GM23338 (cell line): ENCODE data around the gene STAB2. TPM values are rescaled to one million over a fixed set of nuclear protein-coding genes. Genes with fewer than 3 reads are reported as not detected.

Experiments
- ATAC-seq: fragments of 200-7000 bp; cut with Tn5 transposase; 3 replicates; pipeline ENCODE4 v1.9.1; 2020
- DNase-seq: peaks from one replicate; pipeline ENCODE4 v3.0.0-alpha.2; 2015; ENCODE audit warnings: low spot score
- H2AFZ ChIP-seq: fragments of 200-600 bp; sonication (generic); 2 replicates; pipeline ENCODE4 v1.8.0; 2016; ENCODE audit warnings: antibody characterized with exemption, mild to moderate bottlenecking, moderate library complexity
- H3F3A ChIP-seq: fragments of 200-600 bp; sonication (generic); replicated peaks from 2 replicates; pipeline ENCODE4 v1.8.0; 2017; ENCODE audit warnings: antibody characterized with exemption, mixed run types, low read depth
- H3K27ac ChIP-seq: fragments of 200-600 bp; sonication (generic); 2 replicates; pipeline ENCODE4 v1.6.1; 2016; ENCODE audit warnings: low read depth
- H3K27me3 ChIP-seq: fragments of 200-600 bp; sonication (generic); 2 replicates; pipeline ENCODE4 v1.8.0; 2016; ENCODE audit warnings: mild to moderate bottlenecking, mixed run types, moderate library complexity; ENCODE audit not compliant: insufficient read depth
- H3K36me3 ChIP-seq: fragments of 200-600 bp; sonication (generic); 2 replicates; pipeline ENCODE4 v1.8.0; 2016; ENCODE audit warnings: mild to moderate bottlenecking; ENCODE audit not compliant: insufficient read depth
- H3K4me1 ChIP-seq: fragments of 200-600 bp; sonication (generic); 2 replicates; pipeline ENCODE4 v1.8.0; 2016; ENCODE audit warnings: mild to moderate bottlenecking, moderate library complexity; ENCODE audit not compliant: insufficient read depth
- H3K4me2 ChIP-seq: fragments of 200-600 bp; sonication (generic); 2 replicates; pipeline ENCODE4 v1.7.1; 2017; ENCODE audit warnings: mixed run types
- H3K4me3 ChIP-seq: fragments of 200-600 bp; sonication (generic); 2 replicates; pipeline ENCODE4 v1.6.1; 2016; ENCODE audit warnings: mixed run types
- H3K79me2 ChIP-seq: fragments of 200-600 bp; sonication (generic); replicated peaks from 2 replicates; pipeline ENCODE4 v1.8.0; 2017; ENCODE audit warnings: mild to moderate bottlenecking; ENCODE audit not compliant: insufficient read depth
- H3K9me2 ChIP-seq: fragments of 200-600 bp; sonication (generic); 2 replicates; pipeline ENCODE4 v1.8.0; 2017; ENCODE audit not compliant: insufficient read depth
- H4K20me1 ChIP-seq: fragments of 200-600 bp; sonication (generic); replicated peaks from 2 replicates; pipeline ENCODE4 v1.8.0; 2017; ENCODE audit warnings: mild to moderate bottlenecking; ENCODE audit not compliant: insufficient read depth
- H3K27ac Mint-ChIP-seq: 2 replicates; pipeline ENCODE4 v1.8.0; 2020; ENCODE audit warnings: inconsistent platforms, mild to moderate bottlenecking, moderate library complexity, mixed read lengths
- H3K27me3 Mint-ChIP-seq: 3 replicates; pipeline ENCODE4 v1.8.0; 2022; ENCODE audit warnings: low read depth, mild to moderate bottlenecking, moderate library complexity, mixed read lengths, inconsistent platforms; ENCODE audit not compliant: insufficient read depth, poor library complexity
- H3K36me3 Mint-ChIP-seq: 3 replicates; pipeline ENCODE4 v1.8.0; 2021; ENCODE audit warnings: low read depth, mild to moderate bottlenecking, inconsistent platforms, moderate library complexity, mixed read lengths
- H3K4me1 Mint-ChIP-seq: 3 replicates; pipeline ENCODE4 v1.8.0; 2020; ENCODE audit warnings: mild to moderate bottlenecking, inconsistent platforms, mixed read lengths
- H3K4me3 Mint-ChIP-seq: 3 replicates; pipeline ENCODE4 v1.8.0; 2021; ENCODE audit warnings: moderate library complexity, mild to moderate bottlenecking, inconsistent platforms, mixed read lengths
- H3K9me3 Mint-ChIP-seq: 3 replicates; pipeline ENCODE4 v1.8.0; 2020; ENCODE audit warnings: moderate library complexity, mild to moderate bottlenecking, inconsistent platforms, mixed read lengths
- CTCF ChIP-seq, 2 experiments: fragments of 200-600 bp in 1 of 2; sonication (generic) in 1 of 2; conservative IDR thresholded peaks; 2 replicates each; pipeline versions ENCODE4 v1.5.1 to v1.6.1; 2016 to 2017; ENCODE audit warnings: antibody characterized with exemption in 2 of 2, low read depth in 2 of 2, mild to moderate bottlenecking in 2 of 2, moderate library complexity in 1 of 2
- EZH2phosphoT487 ChIP-seq: fragments of 200-600 bp; sonication (generic); IDR thresholded peaks from one replicate; pipeline ENCODE4 v1.8.1; 2018; ENCODE audit warnings: antibody characterized with exemption; ENCODE audit not compliant: unreplicated experiment
- JUNB ChIP-seq: IDR thresholded peaks from one replicate; pipeline ENCODE4 v1.6.1; 2016; ENCODE audit warnings: antibody characterized with exemption; ENCODE audit not compliant: unreplicated experiment
- POLR2AphosphoS5 ChIP-seq: IDR thresholded peaks from 2 replicates; pipeline ENCODE4 v1.6.1; 2016; ENCODE audit warnings: antibody characterized with exemption, low read depth
- STAT1 ChIP-seq: IDR thresholded peaks from one replicate; pipeline ENCODE4 v1.6.1; 2016; ENCODE audit warnings: antibody characterized with exemption; ENCODE audit not compliant: unreplicated experiment
- ZNF462 ChIP-seq: fragments of 250-450 bp; sonication (Bioruptor Pico); IDR thresholded peaks from 2 replicates; pipeline ENCODE4 v1.5.0; 2020; ENCODE audit warnings: mild to moderate bottlenecking, moderate library complexity
- polyA plus RNA-seq: library from polyadenylated mRNA; unstranded; fragments of >200 nt; fragmentation: Nextera tagmentation; extraction: Ambion mirVana; gene quantifications from 2 replicates; pipeline ENCODE4 v1.2.1, GENCODE V29; 2016
- total RNA-seq: library from RNA; depleted of rRNA; stranded (reverse); fragments of >200 nt; shearing (Covaris generic); gene quantifications from 2 replicates; pipeline ENCODE4 v1.2.3, GENCODE V29; 2014

The STAB2 gene
- total and polyA plus RNA-seq, 2 experiments from 2014 or later, result 0.14 TPM; not detected in 1

- no peak for TF ChIP-seq CTCF (conservative IDR thresholded peaks at IDR 0.05; ENCODE audit: low read depth in 2 of 2)
- TF ChIP-seq JUNB, result no peak
These were observed 48.3 kb downstream of the STAB2 start (continued) for GRCh38 chr12:103635419-103635818.

- Histone ChIP-seq H3K9me2 (no peaks in the 10 kb centered on the region), H3K36me3 (no peaks in the 10 kb centered on the region), H3K4me2 (no peak overlapping the region), H3K4me1 (no peaks in the 10 kb centered on the region), H2AFZ (no peak overlapping the region), H3K27me3 (no peaks in the 10 kb centered on the region), H3K4me3 (no peak overlapping the region), H3F3A (no peaks in the 10 kb centered on the region), H3K79me2 (no peaks in the 10 kb centered on the region), H4K20me1 (no peaks in the 10 kb centered on the region), H3K27ac (no peak overlapping the region)
- TF ChIP-seq POLR2AphosphoS5 (no peak), STAT1 (no peak), EZH2phosphoT487 (no peak), ZNF462 (CRISPR knock-in tag) (no peak)
- no peak overlapping the region for H3K27ac Mint-ChIP-seq
- no peak overlapping the region for H3K4me3 Mint-ChIP-seq
- no peaks in the 10 kb centered on the region for H3K4me1 Mint-ChIP-seq
- no peaks in the 10 kb centered on the region for H3K27me3 Mint-ChIP-seq
- no peak for ATAC-seq
- H3K36me3 Mint-ChIP-seq, result no peaks in the 10 kb centered on the region
- DNase-seq, result no peak
- no peaks in the 10 kb centered on the region for H3K9me3 Mint-ChIP-seq
These were observed 49.9 kb downstream of the STAB2 start for GRCh38 chr12:103637021-103637420.
